HCT116 (cell line): ENCODE measurements around the gene TSEN34. TPM values are rescaled to one million over a fixed set of nuclear protein-coding genes. Genes with fewer than 3 reads are reported as not detected.
A peak's percentile ranks its signal among the peaks of the same experiment; 100 is the strongest.

Experiments
- ATAC-seq: fragments of 200-7000 bp; cut with Tn5 transposase; 2 replicates; pipeline ENCODE4 v1.9.1; 2020; ENCODE audit warnings: mild to moderate bottlenecking, moderate library complexity
- BruUV-seq: library from RNA; stranded (reverse); fragments of 400-500 nt; replicated peaks from 2 replicates; lab custom pipeline; 2021; lab: Mats Ljungman, UMichigan
- CTCF ChIA-PET: fragments of 300-600 bp; sonication (Branson Sonifier 250); formaldehyde crosslinking; loops from one replicate; lab custom pipeline; 2021; ENCODE audit warnings: antibody characterized with exemption; lab: Charles Lee
- POLR2A ChIA-PET: fragments of 300-600, 350-600 bp; sonication (Branson Sonifier 250); formaldehyde crosslinking; loops from one replicate; lab custom pipeline; 2021; ENCODE audit warnings: antibody characterized with exemption; lab: Charles Lee
- RAD21 ChIA-PET, 2 experiments: fragments of 300-600 bp; sonication (Branson Sonifier 250); formaldehyde crosslinking; loops; one replicate each; lab custom pipeline; 2023; ENCODE audit warnings: low total read pairs in 2 of 2; ENCODE audit not compliant: uncharacterized antibody in 2 of 2, unreplicated experiment in 2 of 2, low non-redundant PET in 1 of 2; lab: Charles Lee
- DNase-seq: peaks from one replicate; pipeline ENCODE4 v3.0.0-alpha.2; 2010; ENCODE audit warnings: low read depth, low spot score
- H2AFZ ChIP-seq: fragments of 200-600 bp; shearing (Covaris generic), sonication (generic); 2 replicates; pipeline ENCODE4 v1.6.1; 2017; ENCODE audit warnings: low read depth, mixed run types, mixed read lengths, antibody characterized with exemption, low read length; ENCODE audit not compliant: poor library complexity, severe bottlenecking
- H3K27ac ChIP-seq: 2 replicates; pipeline ENCODE4 v1.5.1; 2012; ENCODE audit warnings: low read depth, low read length
- H3K27me3 ChIP-seq: fragments of 200-600 bp; sonication (generic); 2 replicates; pipeline ENCODE4 v1.6.1; 2016; ENCODE audit warnings: mixed run types, low read length, mixed read lengths; ENCODE audit not compliant: insufficient read depth
- H3K36me3 ChIP-seq, 2 experiments: fragments of 200-500 bp in 1 of 2; fragments of 200-600 bp in 1 of 2; sonication (Bioruptor generic) in 1 of 2; sonication (generic) in 1 of 2; 2 replicates each; pipeline versions ENCODE4 v1.5.1 to v1.6.1; 2014 to 2016; ENCODE audit warnings: low read length in 2 of 2, inconsistent platforms in 1 of 2, mixed read lengths in 1 of 2, mixed run types in 1 of 2; ENCODE audit not compliant: insufficient read depth in 2 of 2, control insufficient read depth in 1 of 2
- H3K4me1 ChIP-seq, 2 experiments: fragments of 200-600 bp in 1 of 2; sonication (generic) in 1 of 2; 2 replicates each; pipeline versions ENCODE4 v1.5.1 to v1.6.1; 2012 to 2017; ENCODE audit warnings: low read length in 2 of 2, inconsistent platforms in 1 of 2, mild to moderate bottlenecking in 1 of 2, mixed read lengths in 1 of 2, mixed run types in 1 of 2, moderate library complexity in 1 of 2; ENCODE audit not compliant: insufficient read depth in 2 of 2, control insufficient read depth in 1 of 2
- H3K4me2 ChIP-seq: fragments of 200-600 bp; sonication (generic); 2 replicates; pipeline ENCODE4 v1.6.1; 2017; ENCODE audit warnings: mixed run types, low read length, mixed read lengths
- H3K4me3 ChIP-seq, 2 experiments: fragments of 200-600 bp in 1 of 2; sonication (generic) in 1 of 2; replicated peaks in 1 of 2; 2 replicates each; pipeline ENCODE4 v1.5.1; 2011 to 2016; ENCODE audit warnings: low read length in 2 of 2, control low read depth in 1 of 2, low read depth in 1 of 2, mild to moderate bottlenecking in 1 of 2, mixed read lengths in 1 of 2, mixed run types in 1 of 2
- H3K79me2 ChIP-seq: fragments of 200-600 bp; sonication (generic); 2 replicates; pipeline ENCODE4 v1.6.1; 2017; ENCODE audit warnings: mild to moderate bottlenecking, mixed run types, low read length, moderate library complexity, mixed read lengths; ENCODE audit not compliant: insufficient read depth
- H3K9ac ChIP-seq: fragments of 200-600 bp; sonication (generic); 2 replicates; pipeline ENCODE4 v1.6.1; 2016; ENCODE audit warnings: low read length, mixed read lengths
- H3K9me2 ChIP-seq: fragments of 200-600 bp; sonication (generic), shearing (Covaris generic); 2 replicates; pipeline ENCODE4 v1.6.1; 2017; ENCODE audit warnings: mixed run types, mild to moderate bottlenecking, moderate library complexity; ENCODE audit not compliant: insufficient read depth
- H3K9me3 ChIP-seq, 2 experiments: fragments of 200-500 bp in 1 of 2; fragments of 200-600 bp in 1 of 2; sonication (Bioruptor generic) in 1 of 2; sonication (generic) in 1 of 2; 2 replicates each; pipeline ENCODE4 v1.6.1; 2014 to 2017; ENCODE audit warnings: low read length in 2 of 2, mixed read lengths in 2 of 2, inconsistent platforms in 1 of 2, low read depth in 1 of 2, mild to moderate bottlenecking in 1 of 2, mixed run types in 1 of 2, moderate library complexity in 1 of 2; ENCODE audit not compliant: control insufficient read depth in 1 of 2, insufficient read depth in 1 of 2
- H4K20me1 ChIP-seq: fragments of 200-600 bp; sonication (generic), shearing (Covaris generic); 2 replicates; pipeline ENCODE4 v1.6.1; 2017; ENCODE audit warnings: mixed run types, mild to moderate bottlenecking, moderate library complexity; ENCODE audit not compliant: insufficient read depth
- CTCF ChIP-seq, 3 experiments: fragments of 200-600 bp in 1 of 3; sonication (generic) in 1 of 3; IDR thresholded peaks in 2 of 3; conservative IDR thresholded peaks in 1 of 3; 2 replicates each; pipeline ENCODE4 v1.5.1; 2012 to 2017; ENCODE audit warnings: low read depth in 2 of 3, low read length in 2 of 3, antibody characterized with exemption in 1 of 3, borderline replicate concordance in 1 of 3, control low read depth in 1 of 3, mild to moderate bottlenecking in 1 of 3, mixed read lengths in 1 of 3, mixed run types in 1 of 3, moderate library complexity in 1 of 3; ENCODE audit not compliant: insufficient read depth in 1 of 3
- ELF1 ChIP-seq: IDR thresholded peaks from 2 replicates; pipeline ENCODE4 v1.6.1; 2012; ENCODE audit warnings: low read depth, borderline replicate concordance
- EZH2phosphoT487 ChIP-seq: fragments of 200-600 bp; IDR thresholded peaks from 2 replicates; pipeline ENCODE4 v1.6.1; 2018; ENCODE audit warnings: antibody characterized with exemption, borderline replicate concordance
- POLR2AphosphoS5 ChIP-seq: IDR thresholded peaks from 2 replicates; pipeline ENCODE4 v1.6.1; 2011; ENCODE audit warnings: mild to moderate bottlenecking, low read depth, low read length, moderate library complexity
- RAD21 ChIP-seq: IDR thresholded peaks from 2 replicates; pipeline ENCODE4 v1.6.1; 2012; ENCODE audit warnings: low read depth, mild to moderate bottlenecking
- SIN3A ChIP-seq: IDR thresholded peaks from 2 replicates; pipeline ENCODE4 v1.6.1; 2012; ENCODE audit warnings: low read depth
- SP1 ChIP-seq: IDR thresholded peaks from 2 replicates; pipeline ENCODE4 v1.6.1; 2012; ENCODE audit warnings: low read depth
- SRF ChIP-seq: IDR thresholded peaks from 2 replicates; pipeline ENCODE4 v1.6.1; 2012; ENCODE audit warnings: low read depth
- TCF7L2 ChIP-seq: IDR thresholded peaks from 2 replicates; pipeline ENCODE4 v1.7.0; 2011; ENCODE audit warnings: borderline replicate concordance, inconsistent platforms; ENCODE audit not compliant: insufficient read depth, insufficient read length; ENCODE audit errors: extremely low read depth
- YY1 ChIP-seq: IDR thresholded peaks from 2 replicates; pipeline ENCODE4 v1.6.1; 2011; ENCODE audit warnings: low read length, low read depth, moderate library complexity, mild to moderate bottlenecking; ENCODE audit not compliant: insufficient replicate concordance; ENCODE audit errors: extremely low read depth
- ZFX ChIP-seq: fragments of 450-650 bp; IDR thresholded peaks from 2 replicates; pipeline ENCODE4 v1.6.1; 2017
- ZNF274 ChIP-seq: fragments of 200-500 bp; sonication (Bioruptor generic); IDR thresholded peaks from 2 replicates; pipeline ENCODE4 v1.6.1; 2014; ENCODE audit warnings: mild to moderate bottlenecking, low read depth, low read length, inconsistent platforms
- intact Hi-C: fragments of 100-400 bp; cut with micrococcal nuclease; formaldehyde crosslinking; loops from 2 replicates; pipeline ENCODE4 v1.10.0; 2022
- total RNA-seq: library from RNA; stranded (reverse); gene quantifications from one replicate; pipeline ENCODE4 v1.2.1, GENCODE V29; 2021; ENCODE audit not compliant: unreplicated experiment

The TSEN34 gene
- total RNA-seq, 1 experiment from 2014 or later, result 99.9 TPM

DNA sequence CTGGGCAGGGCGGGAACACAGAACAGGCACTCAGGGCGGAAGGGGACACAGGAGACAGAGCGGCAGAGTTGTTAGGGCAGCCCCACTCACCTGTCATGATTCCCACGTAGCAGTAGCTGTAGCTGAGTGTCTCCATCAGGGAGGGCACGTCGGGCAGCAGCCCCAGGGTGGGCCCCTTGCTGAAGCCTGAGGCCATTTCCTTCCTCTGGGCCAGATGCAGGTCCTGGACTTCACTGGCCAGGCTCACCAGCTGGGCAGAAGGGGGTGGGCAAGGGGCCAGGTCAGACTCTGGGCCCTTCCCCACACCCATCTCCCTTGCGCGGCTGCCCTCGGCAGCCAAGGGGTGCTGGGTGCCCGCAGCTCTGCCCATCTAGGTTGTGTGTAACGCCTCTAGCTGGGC is 7.7 kb upstream of the TSEN34 start:
- peaks cover 5 to 13% of the 10 kb centered on the region in 2 experiments; a peak in 3 of 4 replicates for H3K4me1 ChIP-seq
- DNase-seq (no peak), ATAC-seq (no peak)
- H3K79me2 ChIP-seq, result peaks cover 13% of the 10 kb centered on the region
- TF ChIP-seq POLR2AphosphoS5, result 0 out of 2 replicates have a peak, but pooled peaks have one; percentile 17
- TF ChIP-seq YY1, result no peak
- no peak for TF ChIP-seq CTCF (IDR thresholded peaks at IDR 0.05 in 2 of 3, conservative IDR thresholded peaks at IDR 0.05 in 1 of 3; ENCODE audit: borderline replicate concordance in 1 of 3, insufficient read depth in 1 of 3, low read depth in 2 of 3, low read length in 2 of 3)
- no peak for TF ChIP-seq EZH2phosphoT487
- no peak for TF ChIP-seq ELF1
- no peak for TF ChIP-seq SRF
- no peaks in the 10 kb centered on the region for H4K20me1 ChIP-seq
- no peak overlapping the region for H3K4me3 ChIP-seq
- no TSS peak for BruUV-seq
- CTCF ChIA-PET, result no interaction called here
- H3K27ac ChIP-seq, result no peak overlapping the region
- no peak overlapping the region for H3K4me2 ChIP-seq
- POLR2A ChIA-PET, result no interaction called here
- H3K9me3 ChIP-seq, result no peaks in the 10 kb centered on the region
- no peak overlapping the region for H3K9ac ChIP-seq
- H3K9me2 ChIP-seq, result no peaks in the 10 kb centered on the region
- RAD21 ChIA-PET, result no interaction called here
- H3K27me3 ChIP-seq, result no peaks in the 10 kb centered on the region
- intact Hi-C loops, result no loop called here
- no peak overlapping the region for H2AFZ ChIP-seq
- peaks cover 6 to 26% of the 10 kb centered on the region in 2 experiments for H3K36me3 ChIP-seq

GRCh38 chr19:54186351-54186750 is 4.8 kb upstream of the TSEN34 start:
- no peak overlapping the region for H3K4me3 ChIP-seq
- ChIA-PET CTCF (no interaction called here), POLR2A (interaction anchor here (1.3 to 7.0 kb wide), 2 partner anchors 13 to 15 kb away, joined by 3 to 126 read pairs; partner anchors contain the start of gene RPS9), RAD21 (no interaction called here)
- H3K9me3 ChIP-seq, result no peaks in the 10 kb centered on the region
- H3K9me2 ChIP-seq, result no peaks in the 10 kb centered on the region
- no peak for ATAC-seq
- H3K79me2 ChIP-seq, result peaks cover 19% of the 10 kb centered on the region
- H3K27ac ChIP-seq, result no peak overlapping the region
- no peak overlapping the region for H2AFZ ChIP-seq
- no TSS peak for BruUV-seq
- H3K4me1 ChIP-seq, result peaks cover 5 to 13% of the 10 kb centered on the region in 2 experiments; a peak in 3 of 4 replicates
- no peaks in the 10 kb centered on the region for H3K27me3 ChIP-seq
- intact Hi-C loops, result no loop called here
- no peak for DNase-seq
- H3K4me2 ChIP-seq, result no peak overlapping the region
- no peaks in the 10 kb centered on the region for H4K20me1 ChIP-seq
- H3K9ac ChIP-seq, result no peak overlapping the region
- H3K36me3 ChIP-seq, result peaks cover 3 to 16% of the 10 kb centered on the region in 2 experiments
- TF ChIP-seq CTCF (IDR thresholded peaks at IDR 0.05 in 2 of 3, conservative IDR thresholded peaks at IDR 0.05 in 1 of 3; ENCODE audit: borderline replicate concordance in 1 of 3, insufficient read depth in 1 of 3, low read depth in 2 of 3, low read length in 2 of 3), result no peak
- no peak for TF ChIP-seq SIN3A
- no peak for TF ChIP-seq ZNF274
- no peak for TF ChIP-seq RAD21
- no peak for TF ChIP-seq ZFX
- no peak for TF ChIP-seq SP1
- TF ChIP-seq TCF7L2, result no peak
- TF ChIP-seq EZH2phosphoT487, result no peak
